T-helper 2 cell (primary cell): ENCODE data around the gene COL13A1.

Experiments
- DNase-seq, 5 experiments: peaks; one replicate each; pipeline versions ENCODE4 v3.0.0 to v3.0.0-alpha.2; 2012 to 2022

Gene COL13A1

DNA sequence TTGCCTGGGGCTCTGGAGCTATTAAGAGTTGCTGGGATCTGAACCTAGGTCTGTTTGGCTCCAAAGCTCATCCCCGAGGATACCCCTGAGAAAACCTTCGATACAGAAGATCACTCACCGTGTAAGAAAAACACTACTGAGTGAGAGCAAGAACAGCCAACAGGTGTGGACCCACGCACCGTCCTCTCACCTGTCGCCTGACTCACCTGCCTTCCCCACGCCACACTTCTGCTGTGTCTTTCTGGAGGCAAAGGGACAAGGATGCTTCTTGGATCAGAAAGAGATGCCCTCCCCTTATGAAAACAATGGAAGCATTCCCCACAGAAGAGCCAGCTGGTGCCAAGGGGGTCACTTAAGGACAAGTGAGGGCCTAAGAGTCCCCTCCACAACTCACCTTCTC is 46.7 kb downstream of the COL13A1 start:
- no peak for DNase-seq

DNA sequence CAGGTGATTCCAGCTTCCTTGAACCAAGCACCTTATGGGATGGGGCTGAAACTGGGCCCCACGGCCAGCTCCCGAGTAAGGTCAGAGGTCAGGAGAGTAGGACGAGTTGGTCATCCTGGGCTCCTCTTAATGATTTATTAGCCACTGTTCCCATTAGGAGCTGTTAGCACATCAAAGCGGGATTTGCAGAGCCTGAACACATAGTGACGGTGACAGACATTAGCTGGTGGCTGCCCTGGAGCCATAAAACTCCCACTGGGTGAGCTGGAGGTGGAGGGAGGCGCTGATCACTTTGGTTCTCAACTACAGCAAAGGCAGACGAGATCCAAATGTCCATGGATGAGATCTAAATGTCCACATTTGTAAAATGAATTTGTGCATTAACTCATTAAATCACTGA is 48.1 kb downstream of the COL13A1 start:
- DNase-seq = no peak

DNA sequence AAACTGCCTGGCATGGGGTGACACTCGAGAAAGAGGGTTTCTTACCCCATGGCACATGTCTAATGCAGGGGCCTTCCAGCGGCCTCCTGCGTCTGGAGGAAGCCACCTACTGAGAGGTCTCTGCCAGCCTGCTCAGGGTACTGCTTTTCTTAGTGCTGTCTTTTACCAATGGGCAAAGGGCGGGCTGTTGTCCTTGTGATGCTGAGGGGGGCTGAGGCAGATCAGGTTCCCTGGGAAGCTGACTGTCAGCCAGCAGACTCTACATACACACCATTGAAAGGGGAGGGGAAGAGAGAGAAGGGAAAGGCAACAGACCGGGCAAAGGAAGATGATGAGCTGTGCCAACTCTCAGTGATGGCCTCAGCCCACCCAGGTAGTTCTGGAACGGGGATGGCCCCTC is 48.7 kb downstream of the COL13A1 start:
- DNase-seq = no peak

DNA sequence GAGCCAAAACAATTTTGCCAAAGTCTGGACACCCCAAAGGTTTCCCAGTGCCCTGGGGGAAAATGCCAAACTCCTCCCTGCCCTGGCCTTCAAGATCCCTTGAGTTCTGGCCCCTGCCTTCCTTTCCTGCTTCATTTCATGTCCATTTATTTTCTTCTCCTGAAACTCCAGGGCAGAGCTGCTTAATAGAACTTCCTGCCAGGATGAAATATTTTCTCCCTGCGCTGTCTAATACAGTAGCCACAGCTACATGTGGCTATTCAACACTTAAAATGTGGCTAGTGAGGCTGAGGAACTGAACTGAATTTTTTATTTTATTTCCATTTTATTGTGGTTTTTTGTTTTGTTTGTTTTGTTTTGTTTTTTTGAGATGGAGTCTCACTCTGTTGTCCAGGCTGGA is 49.6 kb downstream of the COL13A1 start:
- no peak for DNase-seq

DNA sequence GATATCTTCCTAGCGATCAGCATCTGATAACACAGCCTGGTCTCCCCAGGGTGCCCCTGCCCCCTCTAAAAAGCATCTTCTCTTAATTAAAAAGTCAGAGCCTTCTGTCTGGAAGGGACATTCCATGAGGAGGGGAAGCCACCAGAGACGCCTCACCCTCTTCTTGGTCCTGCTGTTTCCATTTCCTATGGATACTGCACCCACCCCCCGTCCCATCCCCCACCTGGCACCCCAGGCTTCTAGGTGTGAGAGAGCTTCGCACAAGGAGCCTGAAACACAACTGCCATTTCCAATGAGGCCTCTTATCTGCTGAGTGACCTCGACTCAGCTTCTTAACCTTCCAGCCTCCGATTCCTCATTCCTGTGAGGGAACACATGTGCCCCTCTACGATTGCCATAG is 51.4 kb downstream of the COL13A1 start:
- DNase-seq = no peak

GRCh38 chr10:69854511-69855345 is 53.0 kb downstream of the COL13A1 start:
- no peak for DNase-seq

- DNase-seq = no peak
Observed at GRCh38 chr10:69855346-69856111, 53.8 kb downstream of the COL13A1 start.

DNA sequence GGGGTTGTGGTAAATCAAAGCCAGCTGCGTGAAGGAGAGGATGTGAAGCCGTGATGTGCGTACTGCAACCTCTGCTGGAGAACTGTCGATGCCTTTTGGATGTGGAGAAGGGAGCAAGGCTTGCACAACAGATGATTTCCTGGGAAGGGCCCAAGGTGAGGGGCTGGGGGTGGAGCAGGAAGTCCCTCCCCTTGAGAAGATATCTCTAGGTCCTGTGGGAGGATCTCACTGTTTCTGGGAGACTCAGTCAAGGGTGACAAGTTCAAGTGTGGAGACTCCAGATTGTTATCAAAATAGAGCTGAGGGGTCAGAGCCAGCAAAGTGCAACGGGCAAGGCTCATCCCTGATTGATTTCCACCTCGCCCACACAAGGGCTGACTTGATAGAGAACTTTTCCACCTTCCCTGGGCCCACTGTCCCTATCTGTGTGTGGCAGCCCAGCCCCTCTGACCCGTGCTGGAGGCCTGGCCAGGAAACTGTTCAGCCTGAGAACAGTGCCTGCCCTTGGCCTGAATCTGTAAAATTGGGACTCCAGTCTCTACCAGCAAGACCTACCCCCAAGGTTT is 55.0 kb downstream of the COL13A1 start:
- DNase-seq = no peak

- DNase-seq = no peak
Observed at GRCh38 chr10:69858201-69858600, 56.5 kb downstream of the COL13A1 start.

DNA sequence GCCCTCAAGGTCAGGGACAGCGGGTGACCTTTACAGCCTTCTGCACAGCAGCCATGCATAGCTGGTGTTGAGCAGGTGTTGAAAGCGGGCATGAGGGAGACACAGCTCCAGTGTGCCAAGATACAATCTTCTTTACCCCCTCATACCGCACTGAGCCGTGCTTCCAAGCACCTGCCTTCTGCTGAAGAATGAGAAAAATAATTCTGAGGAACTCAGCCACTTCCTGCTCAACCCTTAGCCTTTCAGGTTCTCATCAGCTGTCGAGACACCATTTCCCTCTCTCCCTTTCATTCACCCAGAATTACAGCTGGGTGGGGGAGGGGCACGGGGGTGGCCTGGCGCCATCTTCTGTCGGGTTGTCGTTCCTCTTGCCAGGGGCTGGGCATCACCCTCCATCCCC is 58.6 kb downstream of the COL13A1 start:
- peak in 1 of 5 experiments; percentile 78 for DNase-seq

GRCh38 chr10:69861251-69862240 is 59.8 kb downstream of the COL13A1 start:
- DNase-seq = peak in 1 of 5 experiments; percentile 70

- DNase-seq = no peak
Observed at GRCh38 chr10:69862882-69863530, 61.3 kb downstream of the COL13A1 start.

GRCh38 chr10:69863580-69863979 is 61.9 kb downstream of the COL13A1 start:
- no peak for DNase-seq

DNA sequence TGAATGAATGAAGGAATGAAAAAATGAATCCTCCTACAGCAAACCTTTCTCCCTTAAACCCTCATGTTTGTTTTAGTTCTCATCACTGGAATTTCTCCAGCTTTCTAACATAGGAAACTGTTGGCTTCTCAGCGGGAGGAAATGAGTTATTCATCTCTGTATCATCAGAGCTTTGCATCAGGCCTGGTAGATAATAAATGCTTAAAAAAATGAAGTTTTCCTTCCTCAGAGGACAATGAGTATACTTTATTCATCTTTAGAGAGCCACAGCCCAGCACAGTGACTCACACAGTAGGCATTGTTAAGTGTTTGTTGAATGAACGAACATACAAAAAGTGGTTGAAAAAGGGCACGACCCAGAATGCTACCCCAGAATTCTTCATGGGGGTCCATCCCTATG is 62.6 kb downstream of the COL13A1 start:
- DNase-seq = no peak

- no peak for DNase-seq
Observed at GRCh38 chr10:69865450-69865849, 63.7 kb downstream of the COL13A1 start.

DNA sequence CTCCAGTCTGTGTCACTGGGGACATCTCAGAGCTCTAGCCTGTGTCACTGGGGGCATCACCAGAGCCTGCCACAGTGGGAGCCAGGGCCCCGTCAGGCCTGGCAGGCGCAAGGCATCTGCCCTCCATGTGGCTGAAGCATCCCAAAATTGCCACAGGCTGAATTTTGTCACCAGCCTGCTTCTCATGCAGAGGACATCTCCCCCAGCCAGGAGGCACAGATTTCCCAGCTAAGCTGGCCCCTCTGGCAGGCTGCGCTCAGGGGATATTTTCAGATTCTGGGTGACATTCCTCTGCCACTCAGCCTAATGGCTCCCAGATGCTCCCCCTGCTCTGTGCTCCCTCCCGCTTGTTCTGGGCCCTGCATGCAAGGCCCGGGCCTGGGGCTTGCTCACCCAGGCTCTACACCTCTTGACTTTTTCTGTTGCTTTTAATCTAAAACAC is 64.6 kb downstream of the COL13A1 start:
- no peak for DNase-seq

DNA sequence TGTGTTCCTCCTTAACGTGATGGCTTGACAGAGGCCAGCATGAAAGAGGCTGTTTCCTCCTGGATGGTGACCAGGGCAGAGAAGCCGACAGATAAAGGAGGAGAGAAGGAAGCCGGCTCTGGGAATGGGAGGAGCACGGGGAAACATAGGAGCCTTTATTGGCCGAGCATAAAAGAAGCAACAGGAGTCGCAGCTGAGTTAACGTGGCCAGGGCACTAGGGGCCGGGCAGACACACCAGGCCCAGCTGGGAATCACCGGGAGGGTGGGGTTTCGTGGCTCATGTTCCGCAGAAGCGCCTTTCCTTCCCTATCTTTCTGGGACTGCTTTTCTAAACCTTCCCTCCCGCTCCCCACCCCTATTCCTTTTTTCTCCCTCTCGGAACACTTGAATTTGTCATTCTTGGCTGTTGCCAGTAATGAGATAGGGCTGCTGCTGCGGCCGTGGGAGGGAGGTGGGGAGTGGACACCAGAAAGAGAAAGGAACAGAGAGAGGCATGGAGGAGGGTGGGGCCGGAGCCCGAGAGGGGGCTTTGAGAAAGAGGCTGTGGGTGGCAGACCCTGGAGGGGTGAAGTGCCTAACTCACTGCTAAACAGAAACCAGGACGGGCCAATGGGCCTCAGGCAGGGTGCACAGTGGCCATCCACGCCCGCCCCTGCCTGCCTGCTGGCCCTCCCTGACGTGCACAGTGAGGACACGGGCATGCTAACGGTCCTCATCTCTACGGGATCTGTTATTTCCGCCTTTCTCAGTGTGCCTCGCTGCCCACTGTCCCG is 65.2 kb downstream of the COL13A1 start:
- DNase-seq = no peak

GRCh38 chr10:69867699-69868558 is 66.2 kb downstream of the COL13A1 start:
- DNase-seq = no peak

GRCh38 chr10:69868821-69869220 is 67.1 kb downstream of the COL13A1 start:
- no peak for DNase-seq
